GM19043 (cell line): ENCODE measurements around the gene NECAB3.
A peak's percentile ranks its signal among the peaks of the same experiment; 100 is the strongest.
"Not testable (repeated sequence)": the region's sequence is repeated elsewhere in the genome, so short reads cannot be mapped to it uniquely, and the experiment has no call there.

Experiments
- ATAC-seq: cut with Tn5 transposase; IDR thresholded peaks from one replicate; pipeline ENCODE4 v1.9.1; 2021; ENCODE audit warnings: low read depth; ENCODE audit not compliant: unreplicated experiment

Gene NECAB3

DNA sequence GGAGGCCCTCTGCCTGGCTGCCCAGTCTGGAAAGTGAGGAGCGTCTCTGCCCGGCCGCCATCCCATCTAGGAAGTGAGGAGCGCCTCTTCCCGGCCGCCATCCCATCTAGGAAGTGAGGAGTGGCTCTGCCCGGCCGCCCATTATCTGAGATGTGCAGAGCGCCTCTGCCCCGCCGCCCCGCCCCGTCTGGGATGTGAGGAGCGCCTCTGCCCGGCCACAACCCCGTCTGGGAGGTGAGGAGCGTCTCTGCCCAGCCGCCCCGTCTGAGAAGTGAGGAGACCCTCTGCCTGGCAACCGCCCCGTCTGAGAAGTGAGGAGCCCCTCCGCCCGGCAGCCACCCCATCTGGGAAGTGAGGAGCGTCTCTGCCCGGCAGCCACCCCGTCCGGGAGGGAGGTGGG lies 24.7 kb upstream of the NECAB3 start:
- not testable (repeated sequence) for ATAC-seq

DNA sequence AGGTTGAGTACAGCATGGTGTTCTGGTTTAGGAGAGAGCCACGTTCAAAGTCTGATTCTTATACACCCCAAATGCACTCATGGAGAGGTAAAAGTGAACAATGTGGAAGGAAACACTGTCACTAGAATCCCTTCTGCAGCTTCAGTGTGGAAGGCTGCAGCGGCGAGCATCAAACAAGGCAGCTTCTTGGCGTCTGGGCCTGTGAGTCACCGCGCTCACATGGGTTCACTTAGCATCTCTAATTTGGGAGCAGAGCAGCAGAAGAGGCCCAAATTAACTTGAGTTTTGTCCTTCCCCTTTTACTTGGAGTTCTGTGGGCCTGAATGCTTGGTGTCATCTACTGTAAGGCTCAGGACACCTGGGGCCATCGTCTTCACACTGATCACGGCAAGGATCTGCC lies 22.9 kb upstream of the NECAB3 start:
- no peak for ATAC-seq

DNA sequence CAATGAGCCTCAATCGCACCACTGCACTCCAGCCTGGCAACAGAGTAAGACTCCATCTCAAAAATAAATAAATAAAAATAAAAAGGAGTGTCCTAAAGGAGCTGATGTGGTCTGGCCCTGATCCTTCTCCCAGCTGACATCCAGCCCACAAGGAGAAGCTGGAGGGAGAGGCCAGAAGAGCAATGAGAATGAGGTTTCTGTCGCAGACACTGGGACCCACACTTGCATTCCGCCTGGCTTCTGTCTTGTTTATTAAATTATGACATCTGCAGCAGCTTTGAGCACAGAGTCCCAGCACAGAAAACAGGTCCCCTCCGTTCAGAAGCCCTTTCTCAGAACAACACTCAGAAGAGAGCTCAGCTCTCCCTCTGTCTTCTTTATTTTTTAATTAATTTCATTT lies 22.2 kb upstream of the NECAB3 start:
- ATAC-seq, result no peak

DNA sequence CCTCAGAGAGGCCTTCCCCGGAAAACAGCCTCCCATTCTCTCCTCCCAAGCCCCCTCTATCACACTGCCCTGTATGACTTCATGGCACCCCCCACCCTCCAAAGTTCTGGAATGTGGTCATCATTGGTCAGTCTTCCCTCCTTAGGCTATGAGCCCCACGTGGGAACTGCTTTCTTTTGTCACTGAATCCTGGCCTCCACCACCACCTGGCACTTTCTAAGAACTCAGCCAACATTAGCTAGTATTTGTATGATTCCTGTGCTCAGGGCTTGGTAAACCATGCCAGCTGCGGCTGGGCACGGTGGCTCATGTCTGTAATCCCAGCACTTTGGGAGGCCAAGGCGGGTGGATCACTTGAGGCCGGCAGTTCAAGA lies 20.4 kb upstream of the NECAB3 start:
- no peak for ATAC-seq

DNA sequence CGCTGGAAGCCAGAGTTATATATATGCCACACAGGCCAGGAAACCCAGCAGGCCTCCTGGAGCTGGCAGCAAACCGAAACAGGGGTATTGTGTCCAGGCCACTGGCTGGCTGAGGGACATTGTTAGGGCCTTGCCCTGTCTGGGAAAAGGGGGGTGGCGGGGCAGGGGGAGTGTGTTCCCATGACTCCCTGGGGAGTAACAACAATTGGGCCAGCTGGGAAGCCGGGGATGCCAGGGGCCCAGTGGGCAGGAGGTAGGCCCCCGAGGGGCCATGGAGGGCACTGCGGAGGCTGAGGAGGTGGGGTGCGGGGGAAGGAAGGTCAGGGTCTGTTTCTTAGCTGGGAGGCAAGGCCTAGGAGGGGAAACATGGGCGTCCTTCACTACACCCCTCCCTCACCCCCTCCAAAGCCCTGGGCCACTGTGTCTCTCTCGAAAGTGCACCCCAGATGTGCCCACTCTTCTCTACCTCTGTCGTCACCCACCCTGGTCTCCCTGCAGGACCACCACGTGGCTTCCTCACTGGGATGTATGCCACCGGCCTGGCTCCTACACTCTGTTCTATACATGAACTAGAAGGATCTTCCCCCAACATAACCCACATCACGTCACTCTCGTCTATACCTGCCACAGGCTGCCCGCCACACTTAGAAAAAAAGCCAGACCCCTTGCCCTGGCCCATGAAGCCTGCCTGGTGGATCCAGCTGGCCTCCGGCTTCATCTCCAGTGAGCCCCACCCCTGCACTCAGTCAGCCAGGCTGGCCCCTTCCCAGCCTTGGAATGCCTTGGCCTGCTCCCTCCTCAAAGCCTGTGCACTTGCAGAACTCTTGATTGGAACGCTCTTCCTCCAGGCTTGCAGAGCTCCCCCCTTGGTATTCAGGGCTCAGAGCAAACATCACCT lies 19.8 kb upstream of the NECAB3 start:
- ATAC-seq, result no peak

DNA sequence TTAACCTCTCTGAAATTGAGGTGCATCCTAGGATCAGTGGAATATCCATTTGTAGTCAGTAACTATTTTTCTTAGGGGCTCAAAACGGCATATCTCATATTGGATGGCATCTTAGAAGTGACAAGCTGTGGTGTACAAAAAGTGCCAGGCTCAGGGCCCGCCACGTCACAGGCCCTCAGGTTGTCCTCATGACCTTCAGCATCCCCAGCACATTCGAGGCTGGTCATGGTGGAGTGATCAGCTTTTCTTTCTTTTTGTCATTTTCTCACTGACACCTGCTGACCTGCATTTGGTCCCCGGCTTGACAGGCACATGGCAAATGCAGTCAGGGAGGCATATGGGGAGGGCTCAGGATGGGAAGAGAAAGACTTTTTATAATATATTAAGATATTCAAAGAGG lies 19.1 kb upstream of the NECAB3 start:
- ATAC-seq, result no peak

DNA sequence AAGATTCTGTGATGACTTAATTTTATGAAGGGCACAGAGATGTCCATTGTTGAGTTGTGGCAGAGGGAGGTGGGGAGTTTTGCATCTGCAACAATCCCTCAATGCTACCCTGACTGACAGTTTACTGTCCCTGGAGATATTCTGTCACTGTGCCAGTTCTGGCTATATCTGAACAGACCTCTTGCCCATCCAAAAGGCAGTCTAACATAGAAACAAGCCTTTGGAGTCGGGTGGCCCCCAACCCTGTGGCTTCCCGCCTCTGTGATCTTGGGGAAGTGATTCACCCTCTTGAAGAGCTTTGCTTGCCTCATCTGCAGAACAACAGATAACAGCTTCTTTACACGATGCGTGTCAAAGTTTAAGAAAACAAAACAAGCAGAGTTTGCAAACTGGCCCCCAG lies 15.7 kb upstream of the NECAB3 start:
- no peak for ATAC-seq

DNA sequence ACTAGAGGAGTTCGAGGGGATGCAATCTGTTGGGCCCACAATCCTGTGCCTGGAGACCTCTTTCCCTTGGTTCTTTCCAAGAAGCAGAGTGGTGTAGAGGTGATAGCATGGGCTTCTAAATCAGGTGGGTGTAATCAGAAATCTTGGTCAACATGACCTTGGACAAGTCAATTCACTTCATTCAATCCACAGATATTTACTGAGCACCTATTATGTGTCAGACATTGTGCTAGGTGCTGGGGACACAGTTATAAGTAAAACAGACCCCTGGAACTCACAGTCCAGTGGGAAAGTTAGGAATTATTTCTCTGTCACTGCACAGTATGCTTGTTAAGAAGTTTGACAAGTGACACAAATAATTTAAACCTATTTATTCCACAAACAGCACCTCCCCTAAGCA lies 15.3 kb upstream of the NECAB3 start:
- no peak for ATAC-seq

DNA sequence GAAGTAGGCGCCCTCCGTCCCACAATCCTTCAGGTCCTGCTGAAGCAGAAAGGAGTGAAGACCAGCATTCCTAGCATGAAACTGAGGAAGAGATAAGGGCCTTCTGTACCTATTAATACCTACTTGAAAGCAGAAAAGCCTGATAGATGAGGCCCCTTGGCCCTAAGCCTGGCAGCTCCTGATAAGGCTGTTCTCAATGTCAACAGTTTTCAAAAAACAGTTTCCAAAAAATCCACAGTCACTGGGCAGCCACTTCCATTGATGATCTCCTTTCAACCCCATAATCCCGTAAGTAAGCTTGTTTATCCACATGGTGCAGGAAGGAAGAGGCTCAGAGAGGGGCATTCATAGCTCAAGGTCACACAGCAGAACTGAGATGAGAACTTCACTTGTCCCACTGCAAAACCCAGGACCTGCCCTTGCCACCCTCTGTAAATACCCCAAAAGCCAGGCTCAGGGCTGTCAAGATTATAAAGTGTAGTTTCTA lies 14.8 kb upstream of the NECAB3 start:
- ATAC-seq, result no peak

DNA sequence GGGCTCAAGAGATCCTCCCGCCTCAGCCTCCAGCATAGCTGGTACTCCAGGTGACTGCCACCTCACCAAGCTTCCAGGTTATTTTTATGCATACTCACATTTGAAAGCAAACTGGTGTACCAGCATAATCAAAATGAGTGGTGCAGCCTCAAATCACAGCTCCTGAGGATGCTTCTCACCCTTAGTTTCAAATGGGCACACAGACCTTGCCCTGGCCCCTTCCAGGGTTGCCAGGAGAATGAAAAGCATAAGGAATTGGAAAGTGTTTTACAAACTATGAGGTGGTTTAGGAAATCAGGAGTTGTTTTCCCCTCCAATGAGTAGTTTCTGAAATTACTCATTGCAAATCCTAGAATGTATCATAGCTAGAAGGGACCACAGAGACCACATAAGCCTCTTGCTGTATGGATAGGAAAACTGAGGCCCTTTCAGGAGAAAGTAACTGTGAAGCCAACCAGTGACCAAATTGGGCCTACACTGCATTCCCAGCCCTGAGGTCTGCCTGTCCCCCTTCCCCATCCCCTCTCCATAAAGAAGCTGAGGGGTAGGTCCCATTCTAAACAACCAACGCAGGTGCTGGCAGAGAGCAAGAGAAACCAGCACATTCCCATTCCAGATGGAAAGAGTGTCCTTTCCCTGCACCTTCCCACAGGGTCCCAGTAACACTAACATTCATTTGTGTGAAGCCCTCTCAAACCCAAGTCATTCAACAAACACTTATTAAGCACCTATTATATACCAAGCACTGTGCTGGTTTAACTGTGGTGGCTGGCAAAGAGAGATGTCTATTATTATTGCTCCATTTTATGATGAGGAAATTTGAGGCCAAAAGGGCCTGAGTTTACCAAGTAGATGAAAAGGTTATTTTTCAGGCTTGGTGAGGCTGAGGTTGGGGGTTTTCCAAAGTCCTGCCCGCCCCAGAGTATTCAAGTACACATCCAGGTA lies 14.0 kb upstream of the NECAB3 start:
- ATAC-seq, result no peak

DNA sequence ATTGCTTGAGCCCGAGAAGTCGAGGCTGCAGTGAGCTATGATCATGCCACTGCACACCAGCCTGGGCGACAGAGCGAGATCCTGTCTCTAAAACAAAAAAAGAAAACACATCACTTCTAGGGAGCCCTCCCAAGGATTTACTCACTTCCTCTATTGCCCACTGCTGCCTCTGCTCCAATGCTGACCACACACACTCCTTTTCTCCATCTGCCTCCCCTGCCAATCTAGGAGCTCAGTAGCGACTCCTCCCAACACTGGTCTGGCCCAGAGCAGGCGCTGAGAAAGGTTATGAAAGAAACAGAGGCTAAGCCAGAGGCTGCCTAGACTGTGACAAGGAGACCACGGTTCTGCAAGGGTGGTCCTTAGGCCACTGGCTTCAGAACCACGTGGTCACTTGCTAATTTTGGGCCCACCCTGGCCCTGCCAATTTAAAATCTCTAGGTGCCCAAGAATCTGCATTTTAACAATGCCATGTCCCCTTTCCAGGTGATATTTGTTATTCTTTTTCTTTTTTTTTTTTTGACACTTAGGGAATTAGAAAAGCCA lies 13.2 kb upstream of the NECAB3 start:
- no peak for ATAC-seq

DNA sequence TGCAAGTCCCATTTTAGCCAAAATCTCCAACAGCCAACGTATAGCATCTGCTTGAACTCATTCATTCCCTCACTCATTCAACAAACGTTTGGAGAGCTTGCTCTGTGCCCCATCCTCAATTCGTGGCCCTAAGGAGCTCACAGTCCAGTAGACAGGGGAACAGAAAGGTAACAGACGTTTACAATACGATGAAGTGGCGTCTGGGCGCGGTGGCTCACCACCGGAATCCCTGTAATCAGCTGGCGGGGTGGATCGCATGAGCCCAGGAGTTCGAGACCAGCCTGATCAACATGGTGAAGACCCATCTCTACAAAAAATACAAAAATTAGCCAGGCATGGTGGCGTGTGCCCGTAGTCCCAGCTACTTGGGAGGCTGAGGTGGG lies 12.7 kb upstream of the NECAB3 start:
- ATAC-seq, result no peak

DNA sequence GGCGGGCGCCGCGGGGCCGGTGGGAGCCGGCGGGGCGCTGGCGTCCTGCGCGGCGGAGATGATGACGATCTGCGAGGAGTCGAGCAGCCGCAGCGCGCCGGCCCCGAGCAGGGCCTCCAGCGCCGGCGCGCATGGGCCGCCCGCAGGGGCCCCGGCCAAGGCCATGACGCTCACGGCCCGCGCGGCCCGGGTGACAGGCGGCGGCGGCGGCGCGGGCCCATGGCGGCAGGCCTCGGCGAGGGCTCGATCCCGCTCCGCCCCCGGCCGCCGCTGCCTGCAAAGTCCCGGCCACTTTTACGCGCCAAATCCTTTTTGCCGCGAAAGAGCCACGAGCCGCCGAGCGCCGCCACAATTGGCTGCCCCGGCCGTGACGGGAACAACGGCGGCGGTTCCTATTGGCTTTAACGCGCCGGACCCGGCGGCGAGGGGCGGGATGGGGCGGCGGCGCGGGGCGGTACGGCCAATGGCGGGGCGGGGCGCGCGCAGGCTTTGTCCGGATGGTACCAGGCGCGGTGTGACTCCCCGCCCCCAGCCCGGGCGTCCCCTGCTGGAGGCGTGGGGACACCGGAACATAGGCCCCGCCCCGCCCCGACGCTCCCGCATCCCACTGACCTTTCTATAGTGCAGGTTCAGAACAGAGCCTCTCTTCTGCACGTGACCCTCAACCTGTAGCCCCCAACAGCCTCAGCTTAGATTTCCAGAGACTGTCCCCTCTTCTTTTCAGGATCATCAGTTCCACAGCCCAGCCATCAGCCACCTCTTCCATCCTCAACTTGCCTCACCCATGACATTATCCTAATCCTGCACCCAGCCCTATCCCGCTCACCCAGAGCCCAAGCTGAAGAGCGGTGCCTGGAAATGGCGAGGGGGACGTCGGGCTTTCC lies 12.1 kb upstream of the NECAB3 start, which contains the start of gene E2F1:
Gene E2F1 (minus strand): TSS at position 286 of the 884 bp plus-strand sequence. CDS start 121 bp downstream, at position 165.
- ATAC-seq, result peak; percentile 67

DNA sequence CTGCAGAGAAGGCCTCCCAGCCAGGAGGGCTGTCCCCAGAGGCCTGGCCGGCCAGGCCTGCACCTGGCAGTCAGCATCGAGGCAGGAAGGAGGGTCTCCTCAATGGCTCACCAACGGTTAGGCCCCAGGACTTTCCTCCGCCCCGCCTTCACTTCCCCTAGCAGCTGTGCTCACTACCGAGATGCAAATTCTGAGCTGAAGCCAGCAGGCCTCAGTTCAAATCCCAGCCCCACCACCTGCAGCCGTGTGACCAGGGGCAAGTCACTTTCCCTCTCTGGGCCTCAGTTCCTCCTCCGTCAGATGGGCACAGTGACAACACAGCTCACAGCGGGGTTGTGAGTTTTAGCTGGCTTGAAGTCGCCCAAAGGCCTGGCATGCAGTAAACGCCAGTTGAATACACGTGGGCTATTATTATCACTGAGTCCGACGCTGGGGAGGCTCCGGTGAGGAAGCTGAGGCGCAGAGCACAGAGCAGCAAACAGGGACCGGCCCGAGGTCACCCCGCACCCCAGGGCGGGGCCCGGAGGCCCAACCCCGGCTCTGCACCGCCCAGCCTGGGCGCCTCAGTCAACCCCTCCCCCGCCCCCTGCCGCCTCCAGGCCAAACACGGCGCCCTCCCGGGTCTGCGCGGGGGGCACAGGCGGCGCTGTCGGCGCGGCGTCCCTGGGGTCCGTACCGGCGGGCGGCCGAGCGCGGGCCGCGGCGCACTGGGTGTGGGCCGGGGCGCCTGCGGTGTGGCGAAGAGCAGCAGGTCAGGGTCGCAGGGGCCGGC lies 11.3 kb upstream of the NECAB3 start:
- ATAC-seq, result peak; percentile 43

DNA sequence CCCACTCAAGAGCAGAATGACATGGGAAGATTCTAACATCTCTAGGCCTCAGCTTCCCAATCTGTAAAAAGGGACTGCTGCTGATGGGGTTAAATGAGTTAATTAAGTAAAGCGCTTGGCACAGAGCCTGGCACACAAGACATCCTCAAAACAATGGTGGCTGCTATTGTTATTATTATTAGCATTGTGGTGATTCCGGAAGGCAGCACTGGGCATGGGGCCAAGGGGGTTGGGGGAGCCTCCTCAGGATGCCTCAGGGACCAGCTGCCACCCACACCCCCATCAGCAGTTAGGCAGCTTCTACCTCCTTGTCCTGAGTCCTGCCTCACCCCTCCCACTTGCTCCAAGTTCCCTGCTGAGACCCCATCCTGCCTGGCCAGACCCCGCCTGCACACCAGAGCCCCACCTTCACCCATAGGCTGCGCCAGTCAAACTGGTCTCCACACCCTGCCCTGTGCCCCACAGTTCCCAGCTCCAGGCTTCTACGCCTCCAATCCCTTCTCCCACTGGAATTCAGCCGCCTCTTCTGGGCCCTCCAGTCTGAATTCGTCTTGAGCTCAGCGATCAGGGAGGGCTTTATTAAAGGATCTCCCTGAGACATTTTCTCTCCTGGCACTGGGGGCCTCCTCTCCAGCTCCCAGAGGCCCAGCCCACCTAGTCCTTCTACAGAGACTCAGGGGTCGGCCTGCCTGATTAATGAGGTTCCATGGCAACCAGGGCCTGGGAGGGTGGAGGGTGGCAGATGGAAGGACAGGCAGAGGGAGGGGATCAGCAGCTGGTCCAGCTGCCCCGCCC lies 10.5 kb upstream of the NECAB3 start:
- ATAC-seq, result no peak

DNA sequence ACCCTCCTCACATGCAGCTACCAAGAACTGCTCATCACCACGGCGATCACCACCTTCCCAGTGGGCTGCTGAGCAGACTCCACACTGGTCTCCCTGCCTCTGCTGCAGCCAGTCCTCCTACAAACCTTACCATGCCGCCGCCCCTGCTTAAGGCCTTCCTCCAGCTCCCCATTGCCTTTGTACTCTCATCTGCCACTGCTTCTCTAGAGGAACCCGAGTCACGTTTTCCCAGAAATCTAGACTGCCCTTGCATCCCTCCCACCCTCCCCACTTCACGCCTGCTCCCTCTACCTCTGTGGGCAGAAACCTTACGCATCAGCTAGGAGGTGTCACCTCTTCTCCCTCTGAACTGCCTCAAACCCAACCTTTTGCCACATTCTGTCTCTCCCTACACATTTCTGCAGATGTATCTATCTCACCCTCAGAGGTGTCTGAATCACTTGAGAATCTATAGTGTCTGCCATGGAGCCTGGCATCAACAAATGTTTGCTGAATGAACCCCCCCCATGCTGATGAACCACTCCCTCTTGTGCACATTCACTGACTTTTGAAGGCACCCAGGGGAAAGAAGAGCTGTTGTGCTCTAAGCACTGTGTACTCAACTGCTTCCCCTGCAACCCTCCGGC lies 7.6 kb upstream of the NECAB3 start:
- no peak for ATAC-seq

DNA sequence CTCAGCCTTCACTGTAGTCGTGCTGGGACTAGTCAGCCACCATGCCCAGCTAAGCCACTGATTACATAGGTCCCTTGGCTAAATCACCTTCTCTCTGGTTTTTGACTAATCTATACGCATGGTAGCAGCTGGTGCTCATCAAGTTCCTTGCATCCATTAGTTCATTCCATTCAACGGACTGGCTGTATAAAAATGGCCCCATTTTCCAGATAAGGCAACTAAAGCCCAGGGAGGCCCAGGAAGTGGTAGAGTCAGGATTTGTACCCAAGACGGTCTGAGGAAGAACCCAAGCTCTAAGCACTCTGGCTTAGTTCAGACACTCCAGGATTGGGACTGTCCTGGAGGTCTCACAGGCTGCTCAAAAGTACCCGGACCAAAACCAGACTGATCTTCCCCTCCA lies 7.1 kb upstream of the NECAB3 start:
- no peak for ATAC-seq

DNA sequence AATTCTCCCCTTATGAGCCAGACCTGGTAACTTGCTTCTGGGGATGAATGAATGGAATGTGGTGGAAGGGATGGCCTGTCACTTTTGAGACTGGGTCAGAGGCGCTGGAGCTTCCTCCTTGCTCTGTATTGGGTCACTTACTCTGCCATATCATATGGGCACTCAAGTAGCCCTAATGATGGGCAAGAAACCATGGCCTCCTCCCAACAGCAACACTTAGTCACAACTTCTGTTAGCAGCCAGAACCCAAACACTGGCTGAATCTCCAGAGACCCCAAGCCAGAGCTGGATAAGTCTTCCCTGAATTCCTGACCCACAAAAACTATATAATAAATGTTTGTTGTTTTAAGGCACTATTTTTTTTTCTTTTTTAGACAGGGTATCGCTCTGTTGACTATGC lies 6.5 kb upstream of the NECAB3 start:
- ATAC-seq, result no peak
